Stimulated activated CD4-positive, alpha-beta T cell treated with anti-CD3 and anti-CD28 coated beads, TNF-alpha, amount 100 ng/mL, for 48 hours (primary cell): ENCODE results near the gene C6orf47.
"Not testable (repeated sequence)": the region's sequence is repeated elsewhere in the genome, so short reads cannot be mapped to it uniquely, and the experiment has no call there.

Source experiments
- DNase-seq, 3 donors: peaks; one replicate each; pipeline ENCODE4 v3.0.0-alpha.2; 2020; ENCODE audit warnings: low read depth in 3 of 3

C6orf47 gene

GRCh38 chr6:31660381-31661261, at the start of gene C6orf47:
TSS of gene C6orf47 (minus strand) at chr6:31660778. CDS start at chr6:31659947, 831 bp downstream.
- DNase-seq, result peak in 2 of 3 donors; percentile 51 to 62

- DNase-seq, result not testable (repeated sequence)
These were observed 48.6 kb upstream of the C6orf47 start for GRCh38 chr6:31709157-31709556.

DNA sequence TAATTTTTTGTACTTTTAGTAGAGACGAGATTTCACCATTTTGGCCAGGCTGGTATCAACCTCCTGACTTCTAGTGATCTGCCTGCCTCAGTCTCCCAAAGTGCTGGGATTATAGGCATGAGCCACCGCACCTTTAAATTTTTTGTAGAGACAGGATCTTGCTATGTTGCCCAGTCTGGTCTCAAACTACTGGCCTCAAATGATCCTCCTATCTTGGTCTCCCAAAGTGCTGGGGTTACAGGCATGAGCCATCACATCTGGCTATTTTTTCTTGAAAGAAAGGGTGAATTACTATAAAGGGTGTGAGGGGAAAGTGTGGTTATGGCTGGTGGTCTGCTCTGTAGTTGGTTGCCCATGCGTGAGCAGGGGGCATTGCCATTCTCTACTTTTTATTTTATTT, 47.6 kb upstream of the C6orf47 start:
- no peak for DNase-seq

- no peak for DNase-seq
These were observed 47.1 kb upstream of the C6orf47 start for GRCh38 chr6:31707701-31708100.

DNA sequence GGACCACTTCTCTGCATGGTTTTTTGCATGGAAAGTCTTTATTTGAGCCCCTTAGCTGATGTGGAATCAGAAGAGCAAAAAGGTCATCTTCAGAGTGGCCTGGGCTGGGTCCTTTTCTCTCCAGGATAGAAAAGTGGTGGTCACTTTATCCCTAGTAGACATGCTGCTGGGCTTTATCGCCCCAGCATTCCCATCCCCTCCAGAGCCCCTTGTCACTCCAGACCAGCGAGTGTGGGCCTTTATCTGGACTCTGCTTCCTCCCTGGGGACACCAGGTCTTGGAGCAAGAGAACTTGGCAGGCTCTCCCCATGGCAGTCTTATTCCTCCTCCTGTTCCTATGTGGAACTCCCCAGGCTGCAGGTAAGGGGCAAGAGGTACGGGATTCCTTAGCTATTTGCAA, 46.0 kb upstream of the C6orf47 start, which contains the start of gene LY6G6F:
Gene LY6G6F, plus strand, starts transcription at position 268 of the 400 bp plus-strand sequence. Its CDS starts 41 bp downstream, at position 309.
- no peak for DNase-seq

GRCh38 chr6:31705931-31706330, 45.4 kb upstream of the C6orf47 start:
- DNase-seq, result no peak

DNA sequence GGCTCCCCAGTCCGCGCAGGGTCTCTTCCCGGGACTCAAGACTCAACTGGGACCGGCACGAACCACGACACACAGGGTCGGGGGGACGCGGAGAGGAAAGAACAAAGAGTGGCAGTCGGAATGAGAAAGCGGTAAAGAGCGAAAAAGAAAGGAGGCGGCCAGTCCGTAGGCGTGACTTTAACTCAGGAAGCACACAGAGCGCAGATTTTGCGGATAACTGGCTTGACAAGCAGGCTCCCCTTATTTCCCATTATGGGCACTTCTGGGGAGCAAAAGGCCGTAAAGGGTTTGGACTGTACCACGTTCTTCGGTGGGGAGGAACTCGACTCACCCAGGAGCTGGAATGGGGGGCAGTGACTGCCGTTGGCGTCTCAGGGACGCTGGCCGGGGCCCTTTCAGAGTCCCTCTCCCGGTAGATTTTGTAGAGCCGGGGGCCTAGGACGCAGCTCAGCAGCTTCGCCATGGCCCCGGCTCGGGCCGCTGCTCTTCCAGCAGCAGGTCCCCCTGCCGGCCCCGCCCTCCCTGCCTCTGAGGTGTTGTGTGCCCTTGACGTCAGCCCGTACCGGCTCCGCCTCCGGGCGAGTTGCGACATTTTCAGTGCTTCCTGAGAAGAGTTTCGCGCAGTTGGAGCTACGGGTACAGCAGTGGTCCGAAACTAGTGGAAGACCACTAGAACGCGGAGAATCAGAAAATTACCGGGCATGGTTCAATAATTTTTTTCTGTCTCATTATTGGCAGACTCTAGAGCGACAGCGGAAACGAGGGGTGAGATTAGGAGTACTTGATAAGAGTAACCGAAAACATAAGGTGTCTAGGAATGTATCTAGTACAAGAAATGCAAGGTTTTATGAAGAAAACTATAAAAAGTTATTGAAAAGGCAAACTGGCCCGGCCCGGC, 42.5 kb upstream of the C6orf47 start, which contains the start of gene ABHD16A:
Gene ABHD16A, minus strand, starts transcription at position 506 of the 898 bp plus-strand sequence. Its CDS starts 43 bp downstream, at position 463.
- peak; percentile 94 to 98 (median 96) for DNase-seq

DNA sequence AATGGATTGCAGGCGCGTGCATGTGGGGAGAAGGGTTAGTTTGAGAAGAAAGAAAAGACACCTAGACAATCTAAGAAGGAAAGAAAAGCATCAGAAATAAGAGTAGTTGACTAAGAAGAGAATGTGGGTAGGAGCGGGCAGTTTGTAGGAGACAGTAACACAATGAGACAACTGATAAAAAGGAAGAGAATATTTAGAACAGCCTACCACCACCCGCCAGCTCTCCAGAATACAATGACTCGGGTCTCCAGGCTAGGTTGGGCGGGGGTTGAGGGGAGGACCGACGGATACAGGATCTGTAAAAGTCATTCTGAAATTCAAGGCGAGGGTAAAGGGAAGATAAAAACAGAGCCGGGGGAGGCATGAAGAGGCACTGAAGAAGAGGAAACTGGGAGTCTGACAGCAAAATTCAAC, 41.8 kb upstream of the C6orf47 start:
- peak in 1 of 3 donors; percentile 38 for DNase-seq

- DNase-seq, result no peak
These were observed 41.3 kb upstream of the C6orf47 start for GRCh38 chr6:31701666-31702404.

DNA sequence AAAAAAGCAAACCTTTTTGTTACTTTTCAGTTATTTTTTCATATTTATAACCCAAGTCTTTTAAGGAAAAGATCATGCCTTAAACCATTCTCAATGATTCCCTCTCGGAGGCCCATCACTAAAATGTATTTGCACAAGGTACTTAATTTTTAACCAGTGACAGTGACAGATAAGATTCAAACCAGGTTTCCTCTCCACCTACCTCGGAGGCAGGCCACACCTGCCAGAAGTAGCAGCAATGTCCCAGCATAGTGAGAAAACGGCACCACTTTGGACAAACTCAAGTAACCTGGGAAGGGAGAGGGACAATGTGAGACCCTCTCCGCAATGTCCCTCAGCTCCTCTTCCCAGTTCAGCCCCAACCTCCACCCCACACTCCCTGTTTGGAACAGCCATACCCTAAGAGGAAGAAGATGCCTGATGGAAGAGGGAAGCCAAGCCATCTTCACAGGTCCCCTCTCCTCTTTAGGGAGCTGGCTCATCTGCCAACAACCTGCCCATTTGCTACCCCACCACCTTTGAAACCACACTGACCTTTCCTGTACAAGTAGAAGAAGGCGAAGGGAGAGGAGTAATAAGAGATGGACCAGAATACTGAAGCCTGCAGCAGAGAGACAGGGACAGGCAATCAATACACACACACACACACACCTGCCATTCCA, 40.3 kb upstream of the C6orf47 start:
- DNase-seq, result no peak

DNA sequence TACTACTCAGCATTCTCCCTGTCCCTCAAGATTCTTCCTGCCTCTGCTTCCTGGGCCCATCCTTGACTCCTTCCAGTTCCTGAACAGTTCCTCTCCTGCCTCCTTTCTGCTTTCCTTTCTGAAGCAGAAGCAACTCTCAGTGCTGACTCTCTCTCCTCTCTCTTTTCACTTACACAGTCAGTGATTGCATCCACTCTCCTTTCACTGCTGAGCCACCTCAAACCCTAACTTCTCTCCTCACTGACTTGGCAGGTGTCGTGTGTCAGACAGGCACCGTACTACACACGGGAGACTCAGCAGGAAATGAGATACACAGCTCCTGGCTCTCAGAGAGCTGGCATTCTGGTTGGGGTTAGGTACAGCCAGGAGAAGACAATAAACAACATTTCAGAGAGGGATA, 37.0 kb upstream of the C6orf47 start:
- no peak for DNase-seq

GRCh38 chr6:31693535-31693934, 33.0 kb upstream of the C6orf47 start:
- no peak for DNase-seq

DNA sequence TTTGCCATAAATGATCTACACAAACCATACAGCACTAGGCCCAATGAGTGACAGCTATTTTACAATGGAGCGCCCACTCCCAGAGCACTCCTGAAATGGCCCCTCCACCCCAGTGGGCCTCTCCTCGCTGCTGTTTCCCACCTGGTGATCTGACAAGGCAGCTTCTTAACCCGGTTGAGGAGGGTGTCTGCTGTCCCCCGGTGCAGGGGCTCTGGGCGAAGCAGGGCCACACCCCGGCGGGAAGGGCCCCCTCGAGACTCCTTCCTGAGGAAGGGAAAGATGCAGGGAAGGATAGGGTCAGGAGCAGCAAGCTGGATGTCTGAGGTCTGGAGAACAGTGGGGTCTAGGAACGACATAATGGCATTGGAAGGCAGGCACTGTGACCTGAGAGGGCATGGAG, 32.3 kb upstream of the C6orf47 start:
- no peak for DNase-seq

DNA sequence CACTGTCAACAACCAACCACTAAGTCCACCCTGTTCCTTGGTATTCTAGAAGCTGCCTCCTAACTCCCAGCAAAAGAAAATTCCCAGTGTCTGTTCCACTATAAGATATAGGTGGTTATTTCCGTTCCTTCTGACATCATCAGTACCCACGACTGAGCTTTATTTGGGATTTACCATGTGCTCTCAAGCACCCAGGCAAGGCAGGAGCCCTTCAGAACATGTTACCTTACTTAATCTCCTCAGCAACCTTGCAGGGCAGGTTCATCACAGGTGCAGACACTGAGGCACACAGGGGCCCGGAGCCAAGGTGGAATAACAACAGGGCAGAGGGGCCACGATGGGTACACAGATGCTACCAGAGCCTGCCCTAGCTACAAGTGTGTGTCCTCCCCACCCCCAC, 31.8 kb upstream of the C6orf47 start:
- DNase-seq, result no peak

GRCh38 chr6:31691564-31692108, 31.1 kb upstream of the C6orf47 start:
- no peak for DNase-seq

GRCh38 chr6:31691078-31691463, 30.5 kb upstream of the C6orf47 start:
- DNase-seq, result no peak

GRCh38 chr6:31690231-31691077, 29.9 kb upstream of the C6orf47 start:
- no peak for DNase-seq

GRCh38 chr6:31689249-31690110, 28.9 kb upstream of the C6orf47 start:
- DNase-seq, result no peak
